GM23338 (cell line): ENCODE results near the gene ELAC2. TPM values are rescaled to one million over a fixed set of nuclear protein-coding genes. Genes with fewer than 3 reads are reported as not detected.
A peak's percentile ranks its signal among the peaks of the same experiment; 100 is the strongest.

Experiments used
- ATAC-seq: fragments of 200-7000 bp; cut with Tn5 transposase; 3 replicates; pipeline ENCODE4 v1.9.1; 2020
- DNase-seq: peaks from one replicate; pipeline ENCODE4 v3.0.0-alpha.2; 2015; ENCODE audit warnings: low spot score
- H2AFZ ChIP-seq: fragments of 200-600 bp; sonication (generic); 2 replicates; pipeline ENCODE4 v1.8.0; 2016; ENCODE audit warnings: antibody characterized with exemption, mild to moderate bottlenecking, moderate library complexity
- H3F3A ChIP-seq: fragments of 200-600 bp; sonication (generic); replicated peaks from 2 replicates; pipeline ENCODE4 v1.8.0; 2017; ENCODE audit warnings: antibody characterized with exemption, mixed run types, low read depth
- H3K27ac ChIP-seq: fragments of 200-600 bp; sonication (generic); 2 replicates; pipeline ENCODE4 v1.6.1; 2016; ENCODE audit warnings: low read depth
- H3K27me3 ChIP-seq: fragments of 200-600 bp; sonication (generic); 2 replicates; pipeline ENCODE4 v1.8.0; 2016; ENCODE audit warnings: mild to moderate bottlenecking, mixed run types, moderate library complexity; ENCODE audit not compliant: insufficient read depth
- H3K36me3 ChIP-seq: fragments of 200-600 bp; sonication (generic); 2 replicates; pipeline ENCODE4 v1.8.0; 2016; ENCODE audit warnings: mild to moderate bottlenecking; ENCODE audit not compliant: insufficient read depth
- H3K4me1 ChIP-seq: fragments of 200-600 bp; sonication (generic); 2 replicates; pipeline ENCODE4 v1.8.0; 2016; ENCODE audit warnings: mild to moderate bottlenecking, moderate library complexity; ENCODE audit not compliant: insufficient read depth
- H3K4me2 ChIP-seq: fragments of 200-600 bp; sonication (generic); 2 replicates; pipeline ENCODE4 v1.7.1; 2017; ENCODE audit warnings: mixed run types
- H3K4me3 ChIP-seq: fragments of 200-600 bp; sonication (generic); 2 replicates; pipeline ENCODE4 v1.6.1; 2016; ENCODE audit warnings: mixed run types
- H3K79me2 ChIP-seq: fragments of 200-600 bp; sonication (generic); replicated peaks from 2 replicates; pipeline ENCODE4 v1.8.0; 2017; ENCODE audit warnings: mild to moderate bottlenecking; ENCODE audit not compliant: insufficient read depth
- H3K9me2 ChIP-seq: fragments of 200-600 bp; sonication (generic); 2 replicates; pipeline ENCODE4 v1.8.0; 2017; ENCODE audit not compliant: insufficient read depth
- H4K20me1 ChIP-seq: fragments of 200-600 bp; sonication (generic); replicated peaks from 2 replicates; pipeline ENCODE4 v1.8.0; 2017; ENCODE audit warnings: mild to moderate bottlenecking; ENCODE audit not compliant: insufficient read depth
- H3K27ac Mint-ChIP-seq: 2 replicates; pipeline ENCODE4 v1.8.0; 2020; ENCODE audit warnings: inconsistent platforms, mild to moderate bottlenecking, moderate library complexity, mixed read lengths
- H3K27me3 Mint-ChIP-seq: 3 replicates; pipeline ENCODE4 v1.8.0; 2022; ENCODE audit warnings: low read depth, mild to moderate bottlenecking, moderate library complexity, mixed read lengths, inconsistent platforms; ENCODE audit not compliant: insufficient read depth, poor library complexity
- H3K36me3 Mint-ChIP-seq: 3 replicates; pipeline ENCODE4 v1.8.0; 2021; ENCODE audit warnings: low read depth, mild to moderate bottlenecking, inconsistent platforms, moderate library complexity, mixed read lengths
- H3K4me1 Mint-ChIP-seq: 3 replicates; pipeline ENCODE4 v1.8.0; 2020; ENCODE audit warnings: mild to moderate bottlenecking, inconsistent platforms, mixed read lengths
- H3K4me3 Mint-ChIP-seq: 3 replicates; pipeline ENCODE4 v1.8.0; 2021; ENCODE audit warnings: moderate library complexity, mild to moderate bottlenecking, inconsistent platforms, mixed read lengths
- H3K9me3 Mint-ChIP-seq: 3 replicates; pipeline ENCODE4 v1.8.0; 2020; ENCODE audit warnings: moderate library complexity, mild to moderate bottlenecking, inconsistent platforms, mixed read lengths
- CREB1 ChIP-seq: fragments of 250-450 bp; sonication (Bioruptor Pico); IDR thresholded peaks from 2 replicates; pipeline ENCODE4 v1.5.0; 2020; ENCODE audit warnings: low read depth, mild to moderate bottlenecking, moderate library complexity
- EZH2 ChIP-seq: fragments of 200-600 bp; sonication (generic); IDR thresholded peaks from one replicate; pipeline ENCODE4 v1.8.0; 2017; ENCODE audit warnings: antibody characterized with exemption, mild to moderate bottlenecking, low read depth; ENCODE audit not compliant: unreplicated experiment
- EZH2phosphoT487 ChIP-seq: fragments of 200-600 bp; sonication (generic); IDR thresholded peaks from one replicate; pipeline ENCODE4 v1.8.1; 2018; ENCODE audit warnings: antibody characterized with exemption; ENCODE audit not compliant: unreplicated experiment
- JUNB ChIP-seq: IDR thresholded peaks from one replicate; pipeline ENCODE4 v1.6.1; 2016; ENCODE audit warnings: antibody characterized with exemption; ENCODE audit not compliant: unreplicated experiment
- NANOG ChIP-seq: IDR thresholded peaks from 2 replicates; pipeline ENCODE4 v1.6.1; 2016; ENCODE audit warnings: antibody characterized with exemption, borderline replicate concordance
- POLR2AphosphoS5 ChIP-seq: IDR thresholded peaks from 2 replicates; pipeline ENCODE4 v1.6.1; 2016; ENCODE audit warnings: antibody characterized with exemption, low read depth
- ZNF114 ChIP-seq: fragments of 250-450 bp; sonication (Bioruptor Pico); IDR thresholded peaks from 2 replicates; pipeline ENCODE4 v1.5.0; 2020; ENCODE audit warnings: mild to moderate bottlenecking, moderate library complexity
- polyA plus RNA-seq: library from polyadenylated mRNA; unstranded; fragments of >200 nt; fragmentation: Nextera tagmentation; extraction: Ambion mirVana; gene quantifications from 2 replicates; pipeline ENCODE4 v1.2.1, GENCODE V29; 2016
- total RNA-seq: library from RNA; depleted of rRNA; stranded (reverse); fragments of >200 nt; shearing (Covaris generic); gene quantifications from 2 replicates; pipeline ENCODE4 v1.2.3, GENCODE V29; 2014
- TF ChIP-seq, protein P1 (sequence below): fragments of 250-450 bp; sonication (Bioruptor Pico); IDR thresholded peaks from 2 replicates; pipeline ENCODE4 v1.5.0; 2020; ENCODE audit warnings: mild to moderate bottlenecking, moderate library complexity
- TF ChIP-seq, protein P2 (sequence below): IDR thresholded peaks from 2 replicates; pipeline ENCODE4 v1.6.1; 2016; ENCODE audit warnings: antibody characterized with exemption

The ELAC2 gene
- total and polyA plus RNA-seq, 2 experiments from 2014 or later: 49.9 to 203 TPM

DNA sequence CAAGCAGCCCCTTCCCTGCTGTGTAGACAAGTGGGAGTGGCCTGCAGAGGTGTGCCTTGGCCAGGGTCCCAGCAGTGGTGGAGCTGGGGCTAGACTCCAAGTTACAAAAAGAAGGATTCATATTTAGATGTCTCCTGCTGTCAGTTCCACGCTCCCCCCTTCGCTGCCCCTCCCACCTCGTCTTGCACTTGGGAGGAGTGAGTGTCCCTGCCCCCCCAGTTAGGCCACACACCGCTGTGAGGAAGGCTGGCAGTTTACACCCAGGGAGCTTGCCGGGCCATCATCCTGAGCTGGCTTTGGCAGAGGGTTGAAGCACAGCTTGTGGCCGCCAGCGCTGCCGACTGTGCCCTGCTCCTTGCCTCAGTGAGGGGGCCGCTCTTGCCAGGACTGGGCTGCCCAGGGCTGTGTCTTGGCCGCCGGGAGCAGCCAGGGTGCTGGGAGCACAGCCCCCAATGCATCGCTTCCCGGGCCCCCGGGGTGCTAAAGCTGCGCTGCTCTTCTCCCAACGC lies 44.3 kb downstream of the ELAC2 start:
- peak overlapping the region; percentile 70 for H3K4me3 Mint-ChIP-seq

GRCh38 chr17:12967962-12968361 lies 49.9 kb downstream of the ELAC2 start:
- peaks cover under 1% of the 10 kb centered on the region; the same call in 1 of the 2 replicates for H3K4me1 ChIP-seq

More for the DNA sequence above, 44.3 kb downstream of the ELAC2 start:
- peak; percentile 42 for DNase-seq
- TF ChIP-seq EZH2phosphoT487: no peak
- TF ChIP-seq POLR2AphosphoS5: peak; percentile 17; the same call in 1 of the 2 replicates
- ATAC-seq: peak; percentile 68
- no peaks in the 10 kb centered on the region for H4K20me1 ChIP-seq
- peaks cover 16% of the 10 kb centered on the region for H3K4me1 ChIP-seq
- H3K9me2 ChIP-seq: no peaks in the 10 kb centered on the region
- Mint-ChIP-seq H3K27me3 (peaks cover 18% of the 10 kb centered on the region), H3K4me1 (peaks cover 20% of the 10 kb centered on the region), H3K36me3 (no peaks in the 10 kb centered on the region), H3K27ac (no peak overlapping the region), H3K9me3 (no peaks in the 10 kb centered on the region; the same call in 2 of the 3 replicates)
- H3K27me3 ChIP-seq: no peaks in the 10 kb centered on the region
- no peaks in the 10 kb centered on the region for H3K36me3 ChIP-seq
- peak overlapping the region; percentile 68 for H3K4me3 ChIP-seq
- peak overlapping the region; percentile 90 for H3K4me2 ChIP-seq
- H3K27ac ChIP-seq: no peak overlapping the region
- H2AFZ ChIP-seq: peak overlapping the region; percentile 52; the same call in 1 of the 2 replicates
- no peaks in the 10 kb centered on the region for H3K79me2 ChIP-seq
- H3F3A ChIP-seq: no peaks in the 10 kb centered on the region

DNA sequence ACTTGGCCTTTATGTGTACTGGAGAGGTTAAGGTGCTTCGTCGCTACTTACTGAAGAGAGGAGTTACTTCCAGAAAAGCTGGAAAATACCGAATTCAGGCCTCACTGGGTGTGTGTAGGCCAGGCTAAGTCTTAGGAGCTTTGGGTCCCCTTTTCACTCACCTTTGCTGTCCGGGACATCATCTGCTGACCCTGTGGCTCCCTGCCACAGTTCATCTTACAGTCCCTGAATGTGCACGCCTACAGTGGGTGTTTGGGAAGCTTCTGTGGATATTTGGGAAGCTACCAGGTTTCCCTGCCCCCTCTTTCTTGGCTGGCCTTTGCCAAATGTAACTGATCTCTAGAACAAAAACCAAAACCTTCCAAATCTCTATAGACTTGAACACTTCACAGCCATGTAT lies 51.4 kb downstream of the ELAC2 start:
- ATAC-seq: no peak
- H3F3A ChIP-seq: no peaks in the 10 kb centered on the region
- no peaks in the 10 kb centered on the region for H3K27me3 ChIP-seq
- no peak overlapping the region for H3K4me3 ChIP-seq
- no peak overlapping the region for H3K27ac Mint-ChIP-seq
- no peak overlapping the region for H3K27ac ChIP-seq
- peaks cover 4% of the 10 kb centered on the region; the same call in 1 of the 3 replicates for H3K36me3 Mint-ChIP-seq
- no peaks in the 10 kb centered on the region; the same call in 2 of the 3 replicates for H3K4me1 Mint-ChIP-seq
- no peak for DNase-seq
- H3K79me2 ChIP-seq: no peaks in the 10 kb centered on the region
- peaks cover 6% of the 10 kb centered on the region for H3K27me3 Mint-ChIP-seq
- H3K9me3 Mint-ChIP-seq: no peaks in the 10 kb centered on the region
- no peaks in the 10 kb centered on the region for H3K4me1 ChIP-seq
- H3K9me2 ChIP-seq: no peaks in the 10 kb centered on the region
- no peak overlapping the region for H3K4me3 Mint-ChIP-seq
- H2AFZ ChIP-seq: no peak overlapping the region
- no peaks in the 10 kb centered on the region for H3K36me3 ChIP-seq
- no peak overlapping the region for H3K4me2 ChIP-seq
- no peaks in the 10 kb centered on the region for H4K20me1 ChIP-seq
- TF ChIP-seq EZH2phosphoT487 (no peak), ZNF114 (CRISPR knock-in tag) (no peak)
- TF ChIP-seq, protein P1, sequence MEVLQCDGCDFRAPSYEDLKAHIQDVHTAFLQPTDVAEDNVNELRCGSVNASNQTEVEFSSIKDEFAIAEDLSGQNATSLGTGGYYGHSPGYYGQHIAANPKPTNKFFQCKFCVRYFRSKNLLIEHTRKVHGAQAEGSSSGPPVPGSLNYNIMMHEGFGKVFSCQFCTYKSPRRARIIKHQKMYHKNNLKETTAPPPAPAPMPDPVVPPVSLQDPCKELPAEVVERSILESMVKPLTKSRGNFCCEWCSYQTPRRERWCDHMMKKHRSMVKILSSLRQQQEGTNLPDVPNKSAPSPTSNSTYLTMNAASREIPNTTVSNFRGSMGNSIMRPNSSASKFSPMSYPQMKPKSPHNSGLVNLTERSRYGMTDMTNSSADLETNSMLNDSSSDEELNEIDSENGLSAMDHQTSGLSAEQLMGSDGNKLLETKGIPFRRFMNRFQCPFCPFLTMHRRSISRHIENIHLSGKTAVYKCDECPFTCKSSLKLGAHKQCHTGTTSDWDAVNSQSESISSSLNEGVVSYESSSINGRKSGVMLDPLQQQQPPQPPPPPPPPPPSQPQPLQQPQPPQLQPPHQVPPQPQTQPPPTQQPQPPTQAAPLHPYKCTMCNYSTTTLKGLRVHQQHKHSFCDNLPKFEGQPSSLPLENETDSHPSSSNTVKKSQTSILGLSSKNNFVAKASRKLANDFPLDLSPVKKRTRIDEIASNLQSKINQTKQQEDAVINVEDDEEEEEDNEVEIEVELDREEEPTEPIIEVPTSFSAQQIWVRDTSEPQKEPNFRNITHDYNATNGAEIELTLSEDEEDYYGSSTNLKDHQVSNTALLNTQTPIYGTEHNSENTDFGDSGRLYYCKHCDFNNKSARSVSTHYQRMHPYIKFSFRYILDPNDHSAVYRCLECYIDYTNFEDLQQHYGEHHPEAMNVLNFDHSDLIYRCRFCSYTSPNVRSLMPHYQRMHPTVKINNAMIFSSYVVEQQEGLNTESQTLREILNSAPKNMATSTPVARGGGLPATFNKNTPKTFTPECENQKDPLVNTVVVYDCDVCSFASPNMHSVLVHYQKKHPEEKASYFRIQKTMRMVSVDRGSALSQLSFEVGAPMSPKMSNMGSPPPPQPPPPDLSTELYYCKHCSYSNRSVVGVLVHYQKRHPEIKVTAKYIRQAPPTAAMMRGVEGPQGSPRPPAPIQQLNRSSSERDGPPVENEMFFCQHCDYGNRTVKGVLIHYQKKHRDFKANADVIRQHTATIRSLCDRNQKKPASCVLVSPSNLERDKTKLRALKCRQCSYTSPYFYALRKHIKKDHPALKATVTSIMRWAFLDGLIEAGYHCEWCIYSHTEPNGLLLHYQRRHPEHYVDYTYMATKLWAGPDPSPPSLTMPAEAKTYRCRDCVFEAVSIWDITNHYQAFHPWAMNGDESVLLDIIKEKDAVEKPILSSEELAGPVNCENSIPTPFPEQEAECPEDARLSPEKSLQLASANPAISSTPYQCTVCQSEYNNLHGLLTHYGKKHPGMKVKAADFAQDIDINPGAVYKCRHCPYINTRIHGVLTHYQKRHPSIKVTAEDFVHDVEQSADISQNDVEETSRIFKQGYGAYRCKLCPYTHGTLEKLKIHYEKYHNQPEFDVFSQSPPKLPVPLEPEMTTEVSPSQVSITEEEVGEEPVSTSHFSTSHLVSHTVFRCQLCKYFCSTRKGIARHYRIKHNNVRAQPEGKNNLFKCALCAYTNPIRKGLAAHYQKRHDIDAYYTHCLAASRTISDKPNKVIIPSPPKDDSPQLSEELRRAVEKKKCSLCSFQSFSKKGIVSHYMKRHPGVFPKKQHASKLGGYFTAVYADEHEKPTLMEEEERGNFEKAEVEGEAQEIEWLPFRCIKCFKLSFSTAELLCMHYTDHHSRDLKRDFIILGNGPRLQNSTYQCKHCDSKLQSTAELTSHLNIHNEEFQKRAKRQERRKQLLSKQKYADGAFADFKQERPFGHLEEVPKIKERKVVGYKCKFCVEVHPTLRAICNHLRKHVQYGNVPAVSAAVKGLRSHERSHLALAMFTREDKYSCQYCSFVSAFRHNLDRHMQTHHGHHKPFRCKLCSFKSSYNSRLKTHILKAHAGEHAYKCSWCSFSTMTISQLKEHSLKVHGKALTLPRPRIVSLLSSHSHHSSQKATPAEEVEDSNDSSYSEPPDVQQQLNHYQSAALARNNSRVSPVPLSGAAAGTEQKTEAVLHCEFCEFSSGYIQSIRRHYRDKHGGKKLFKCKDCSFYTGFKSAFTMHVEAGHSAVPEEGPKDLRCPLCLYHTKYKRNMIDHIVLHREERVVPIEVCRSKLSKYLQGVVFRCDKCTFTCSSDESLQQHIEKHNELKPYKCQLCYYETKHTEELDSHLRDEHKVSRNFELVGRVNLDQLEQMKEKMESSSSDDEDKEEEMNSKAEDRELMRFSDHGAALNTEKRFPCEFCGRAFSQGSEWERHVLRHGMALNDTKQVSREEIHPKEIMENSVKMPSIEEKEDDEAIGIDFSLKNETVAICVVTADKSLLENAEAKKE (CRISPR knock-in tag): no peak

More at GRCh38 chr17:12967962-12968361, 49.9 kb downstream of the ELAC2 start:
- no peak for ATAC-seq
- Mint-ChIP-seq H3K27me3 (peaks cover 6% of the 10 kb centered on the region), H3K9me3 (no peaks in the 10 kb centered on the region), H3K36me3 (no peaks in the 10 kb centered on the region), H3K4me1 (no peaks in the 10 kb centered on the region; the same call in 1 of the 3 replicates), H3K4me3 (no peak overlapping the region), H3K27ac (no peak overlapping the region)
- Histone ChIP-seq H3K36me3 (no peaks in the 10 kb centered on the region), H3K27me3 (no peaks in the 10 kb centered on the region), H3K4me2 (no peak overlapping the region), H3K79me2 (no peaks in the 10 kb centered on the region), H3K9me2 (no peaks in the 10 kb centered on the region), H4K20me1 (no peaks in the 10 kb centered on the region), H3K27ac (no peak overlapping the region), H2AFZ (no peak overlapping the region), H3F3A (no peaks in the 10 kb centered on the region), H3K4me3 (no peak overlapping the region)
- no peak for DNase-seq
- TF ChIP-seq, protein P2, sequence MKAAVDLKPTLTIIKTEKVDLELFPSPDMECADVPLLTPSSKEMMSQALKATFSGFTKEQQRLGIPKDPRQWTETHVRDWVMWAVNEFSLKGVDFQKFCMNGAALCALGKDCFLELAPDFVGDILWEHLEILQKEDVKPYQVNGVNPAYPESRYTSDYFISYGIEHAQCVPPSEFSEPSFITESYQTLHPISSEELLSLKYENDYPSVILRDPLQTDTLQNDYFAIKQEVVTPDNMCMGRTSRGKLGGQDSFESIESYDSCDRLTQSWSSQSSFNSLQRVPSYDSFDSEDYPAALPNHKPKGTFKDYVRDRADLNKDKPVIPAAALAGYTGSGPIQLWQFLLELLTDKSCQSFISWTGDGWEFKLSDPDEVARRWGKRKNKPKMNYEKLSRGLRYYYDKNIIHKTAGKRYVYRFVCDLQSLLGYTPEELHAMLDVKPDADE: no peak
- TF ChIP-seq EZH2phosphoT487 (no peak), NANOG (no peak), JUNB (no peak), CREB1 (CRISPR knock-in tag) (no peak), EZH2 (no peak)
